Peyer's patch (tissue), 4 donors: Measurements from ENCODE around the gene ZNF429.

Experiments
- CTCF ChIP-seq, 6 experiments: fragments of 450-650 bp in 4 of 6; fragments of 200-600 bp in 2 of 6; sonication (generic) in 1 of 6; IDR thresholded peaks; one replicate each; pipeline ENCODE4 v1.5.1; 2017 to 2019; ENCODE audit warnings: antibody characterized with exemption in 6 of 6, mild to moderate bottlenecking in 3 of 6, moderate library complexity in 1 of 6
- POLR2A ChIP-seq, 2 donors: fragments of 450-650 bp; IDR thresholded peaks; one replicate each; pipeline ENCODE4 v1.5.1; 2017; ENCODE audit warnings: antibody characterized with exemption in 2 of 2, mild to moderate bottlenecking in 2 of 2, moderate library complexity in 2 of 2

GRCh38 chr19:21566073-21566472, 60.7 kb downstream of the ZNF429 start:
- no peak for TF ChIP-seq POLR2A (IDR thresholded peaks at IDR 0.05)
- no peak for TF ChIP-seq CTCF (IDR thresholded peaks at IDR 0.05)
